Measurements from ENCODE around the gene SNAPC4.

GRCh38 chr9:136396219-136396515 lies 3.8 kb downstream of the SNAPC4 start:
- TF ChIP-seq POLR2A (IDR thresholded peaks at IDR 0.05; ENCODE audit: low read length) (no peak), GATA1 (IDR thresholded peaks at IDR 0.05; ENCODE audit: low read depth, low read length) (no peak)

Data from erythroblast (primary cell).